Fibroblast of skin of back (primary cell): Measurements from ENCODE around the gene DOCK9.

Experiments
- DNase-seq: peaks from one replicate; pipeline ENCODE4 v3.0.0-alpha.2; 2013

DOCK9 gene

GRCh38 chr13:98976338-98976737, 1.5 kb downstream of the DOCK9 start:
- DNase-seq = peak; percentile 69

GRCh38 chr13:98975822-98976261, 2.0 kb downstream of the DOCK9 start:
- DNase-seq = no peak

- DNase-seq = no peak
Observed at GRCh38 chr13:98974053-98974452, 3.8 kb downstream of the DOCK9 start.

- peak; percentile 81 for DNase-seq
Observed at GRCh38 chr13:98972627-98973026, 5.2 kb downstream of the DOCK9 start.

GRCh38 chr13:98972059-98972458, 5.8 kb downstream of the DOCK9 start:
- no peak for DNase-seq

GRCh38 chr13:98970330-98970729, 7.5 kb downstream of the DOCK9 start:
- no peak for DNase-seq

GRCh38 chr13:98967491-98967890, 10.4 kb downstream of the DOCK9 start:
- DNase-seq = no peak

GRCh38 chr13:98966019-98966418, 11.8 kb downstream of the DOCK9 start:
- DNase-seq = no peak

- DNase-seq = no peak
Observed at GRCh38 chr13:98965325-98965724, 12.5 kb downstream of the DOCK9 start.

GRCh38 chr13:98963917-98964316, 13.9 kb downstream of the DOCK9 start:
- DNase-seq = no peak

GRCh38 chr13:98962901-98963590, 14.8 kb downstream of the DOCK9 start:
- DNase-seq = no peak

GRCh38 chr13:98961503-98962105, 16.3 kb downstream of the DOCK9 start:
- peak; percentile 44 for DNase-seq

GRCh38 chr13:98960606-98961502, 17.0 kb downstream of the DOCK9 start:
- DNase-seq = no peak

GRCh38 chr13:98959786-98960605, 17.9 kb downstream of the DOCK9 start:
- no peak for DNase-seq

- DNase-seq = no peak
Observed at GRCh38 chr13:98959291-98959690, 18.6 kb downstream of the DOCK9 start.

- no peak for DNase-seq
Observed at GRCh38 chr13:98958443-98958794, 19.4 kb downstream of the DOCK9 start.

GRCh38 chr13:98957731-98958442, 20.0 kb downstream of the DOCK9 start:
- DNase-seq = no peak

GRCh38 chr13:98955336-98955735, 22.5 kb downstream of the DOCK9 start:
- no peak for DNase-seq

GRCh38 chr13:98954313-98954712, 23.6 kb downstream of the DOCK9 start:
- no peak for DNase-seq

GRCh38 chr13:98951266-98951665, 26.6 kb downstream of the DOCK9 start:
- DNase-seq = no peak

- DNase-seq = no peak
Observed at GRCh38 chr13:98950705-98951104, 27.2 kb downstream of the DOCK9 start.

- no peak for DNase-seq
Observed at GRCh38 chr13:98947925-98948324, 29.9 kb downstream of the DOCK9 start.
